HCT116 (cell line): ENCODE data around the gene TRPM1. TPM values are rescaled to one million over a fixed set of nuclear protein-coding genes. Genes with fewer than 3 reads are reported as not detected.

Experiments used
- ATAC-seq: fragments of 200-7000 bp; cut with Tn5 transposase; 2 replicates; pipeline ENCODE4 v1.9.1; 2020; ENCODE audit warnings: mild to moderate bottlenecking, moderate library complexity
- BruUV-seq: library from RNA; stranded (reverse); fragments of 400-500 nt; replicated peaks from 2 replicates; lab custom pipeline; 2021; lab: Mats Ljungman, UMichigan
- CTCF ChIA-PET: fragments of 300-600 bp; sonication (Branson Sonifier 250); formaldehyde crosslinking; loops from one replicate; lab custom pipeline; 2021; ENCODE audit warnings: antibody characterized with exemption; lab: Charles Lee
- POLR2A ChIA-PET: fragments of 300-600, 350-600 bp; sonication (Branson Sonifier 250); formaldehyde crosslinking; loops from one replicate; lab custom pipeline; 2021; ENCODE audit warnings: antibody characterized with exemption; lab: Charles Lee
- RAD21 ChIA-PET, 2 experiments: fragments of 300-600 bp; sonication (Branson Sonifier 250); formaldehyde crosslinking; loops; one replicate each; lab custom pipeline; 2023; ENCODE audit warnings: low total read pairs in 2 of 2; ENCODE audit not compliant: uncharacterized antibody in 2 of 2, unreplicated experiment in 2 of 2, low non-redundant PET in 1 of 2; lab: Charles Lee
- DNase-seq: peaks from one replicate; pipeline ENCODE4 v3.0.0-alpha.2; 2010; ENCODE audit warnings: low read depth, low spot score
- H2AFZ ChIP-seq: fragments of 200-600 bp; shearing (Covaris generic), sonication (generic); 2 replicates; pipeline ENCODE4 v1.6.1; 2017; ENCODE audit warnings: low read depth, mixed run types, mixed read lengths, antibody characterized with exemption, low read length; ENCODE audit not compliant: poor library complexity, severe bottlenecking
- H3K27ac ChIP-seq: 2 replicates; pipeline ENCODE4 v1.5.1; 2012; ENCODE audit warnings: low read depth, low read length
- H3K27me3 ChIP-seq: fragments of 200-600 bp; sonication (generic); 2 replicates; pipeline ENCODE4 v1.6.1; 2016; ENCODE audit warnings: mixed run types, low read length, mixed read lengths; ENCODE audit not compliant: insufficient read depth
- H3K36me3 ChIP-seq, 2 experiments: fragments of 200-500 bp in 1 of 2; fragments of 200-600 bp in 1 of 2; sonication (Bioruptor generic) in 1 of 2; sonication (generic) in 1 of 2; 2 replicates each; pipeline versions ENCODE4 v1.5.1 to v1.6.1; 2014 to 2016; ENCODE audit warnings: low read length in 2 of 2, inconsistent platforms in 1 of 2, mixed read lengths in 1 of 2, mixed run types in 1 of 2; ENCODE audit not compliant: insufficient read depth in 2 of 2, control insufficient read depth in 1 of 2
- H3K4me1 ChIP-seq, 2 experiments: fragments of 200-600 bp in 1 of 2; sonication (generic) in 1 of 2; 2 replicates each; pipeline versions ENCODE4 v1.5.1 to v1.6.1; 2012 to 2017; ENCODE audit warnings: low read length in 2 of 2, inconsistent platforms in 1 of 2, mild to moderate bottlenecking in 1 of 2, mixed read lengths in 1 of 2, mixed run types in 1 of 2, moderate library complexity in 1 of 2; ENCODE audit not compliant: insufficient read depth in 2 of 2, control insufficient read depth in 1 of 2
- H3K4me2 ChIP-seq: fragments of 200-600 bp; sonication (generic); 2 replicates; pipeline ENCODE4 v1.6.1; 2017; ENCODE audit warnings: mixed run types, low read length, mixed read lengths
- H3K4me3 ChIP-seq, 2 experiments: fragments of 200-600 bp in 1 of 2; sonication (generic) in 1 of 2; replicated peaks in 1 of 2; 2 replicates each; pipeline ENCODE4 v1.5.1; 2011 to 2016; ENCODE audit warnings: low read length in 2 of 2, control low read depth in 1 of 2, low read depth in 1 of 2, mild to moderate bottlenecking in 1 of 2, mixed read lengths in 1 of 2, mixed run types in 1 of 2
- H3K79me2 ChIP-seq: fragments of 200-600 bp; sonication (generic); 2 replicates; pipeline ENCODE4 v1.6.1; 2017; ENCODE audit warnings: mild to moderate bottlenecking, mixed run types, low read length, moderate library complexity, mixed read lengths; ENCODE audit not compliant: insufficient read depth
- H3K9ac ChIP-seq: fragments of 200-600 bp; sonication (generic); 2 replicates; pipeline ENCODE4 v1.6.1; 2016; ENCODE audit warnings: low read length, mixed read lengths
- H3K9me2 ChIP-seq: fragments of 200-600 bp; sonication (generic), shearing (Covaris generic); 2 replicates; pipeline ENCODE4 v1.6.1; 2017; ENCODE audit warnings: mixed run types, mild to moderate bottlenecking, moderate library complexity; ENCODE audit not compliant: insufficient read depth
- H3K9me3 ChIP-seq, 2 experiments: fragments of 200-500 bp in 1 of 2; fragments of 200-600 bp in 1 of 2; sonication (Bioruptor generic) in 1 of 2; sonication (generic) in 1 of 2; 2 replicates each; pipeline ENCODE4 v1.6.1; 2014 to 2017; ENCODE audit warnings: low read length in 2 of 2, mixed read lengths in 2 of 2, inconsistent platforms in 1 of 2, low read depth in 1 of 2, mild to moderate bottlenecking in 1 of 2, mixed run types in 1 of 2, moderate library complexity in 1 of 2; ENCODE audit not compliant: control insufficient read depth in 1 of 2, insufficient read depth in 1 of 2
- H4K20me1 ChIP-seq: fragments of 200-600 bp; sonication (generic), shearing (Covaris generic); 2 replicates; pipeline ENCODE4 v1.6.1; 2017; ENCODE audit warnings: mixed run types, mild to moderate bottlenecking, moderate library complexity; ENCODE audit not compliant: insufficient read depth
- CEBPB ChIP-seq: IDR thresholded peaks from 2 replicates; pipeline ENCODE4 v1.6.1; 2012; ENCODE audit warnings: low read depth
- EGR1 ChIP-seq: IDR thresholded peaks from 2 replicates; pipeline ENCODE4 v1.6.1; 2012; ENCODE audit warnings: low read depth
- ELF1 ChIP-seq: IDR thresholded peaks from 2 replicates; pipeline ENCODE4 v1.6.1; 2012; ENCODE audit warnings: low read depth, borderline replicate concordance
- FOSL1 ChIP-seq: IDR thresholded peaks from 2 replicates; pipeline ENCODE4 v1.6.1; 2012; ENCODE audit warnings: low read depth
- JUND ChIP-seq: IDR thresholded peaks from 2 replicates; pipeline ENCODE4 v1.6.1; 2012
- POLR2A ChIP-seq: IDR thresholded peaks from 2 replicates; pipeline ENCODE4 v1.7.0; 2011; ENCODE audit warnings: borderline replicate concordance; ENCODE audit not compliant: insufficient read depth, insufficient read length; ENCODE audit errors: extremely low read depth
- POLR2AphosphoS5 ChIP-seq: IDR thresholded peaks from 2 replicates; pipeline ENCODE4 v1.6.1; 2011; ENCODE audit warnings: mild to moderate bottlenecking, low read depth, low read length, moderate library complexity
- RAD21 ChIP-seq: IDR thresholded peaks from 2 replicates; pipeline ENCODE4 v1.6.1; 2012; ENCODE audit warnings: low read depth, mild to moderate bottlenecking
- SIN3A ChIP-seq: IDR thresholded peaks from 2 replicates; pipeline ENCODE4 v1.6.1; 2012; ENCODE audit warnings: low read depth
- SP1 ChIP-seq: IDR thresholded peaks from 2 replicates; pipeline ENCODE4 v1.6.1; 2012; ENCODE audit warnings: low read depth
- SRF ChIP-seq: IDR thresholded peaks from 2 replicates; pipeline ENCODE4 v1.6.1; 2012; ENCODE audit warnings: low read depth
- TCF7L2 ChIP-seq: IDR thresholded peaks from 2 replicates; pipeline ENCODE4 v1.7.0; 2011; ENCODE audit warnings: borderline replicate concordance, inconsistent platforms; ENCODE audit not compliant: insufficient read depth, insufficient read length; ENCODE audit errors: extremely low read depth
- YY1 ChIP-seq: IDR thresholded peaks from 2 replicates; pipeline ENCODE4 v1.6.1; 2011; ENCODE audit warnings: low read length, low read depth, moderate library complexity, mild to moderate bottlenecking; ENCODE audit not compliant: insufficient replicate concordance; ENCODE audit errors: extremely low read depth
- ZFX ChIP-seq: fragments of 450-650 bp; IDR thresholded peaks from 2 replicates; pipeline ENCODE4 v1.6.1; 2017
- intact Hi-C: fragments of 100-400 bp; cut with micrococcal nuclease; formaldehyde crosslinking; loops from 2 replicates; pipeline ENCODE4 v1.10.0; 2022
- total RNA-seq: library from RNA; stranded (reverse); gene quantifications from one replicate; pipeline ENCODE4 v1.2.1, GENCODE V29; 2021; ENCODE audit not compliant: unreplicated experiment
- TF ChIP-seq, protein P1 (sequence below): IDR thresholded peaks from 2 replicates; pipeline ENCODE4 v1.6.1; 2011; ENCODE audit warnings: mild to moderate bottlenecking, low read length, moderate library complexity; ENCODE audit not compliant: insufficient replicate concordance; ENCODE audit errors: extremely low read depth
- TF ChIP-seq, protein P2 (sequence below): IDR thresholded peaks from 2 replicates; pipeline ENCODE4 v1.6.1; 2012; ENCODE audit warnings: low read depth
- TF ChIP-seq, protein P3 (sequence below): IDR thresholded peaks from 2 replicates; pipeline ENCODE4 v1.6.1; 2012
- TF ChIP-seq, protein P4 (sequence below): IDR thresholded peaks from 2 replicates; pipeline ENCODE4 v1.6.1; 2012
- TF ChIP-seq, protein P5 (sequence below), 3 experiments: fragments of 200-600 bp in 1 of 3; sonication (generic) in 1 of 3; IDR thresholded peaks in 2 of 3; conservative IDR thresholded peaks in 1 of 3; 2 replicates each; pipeline ENCODE4 v1.5.1; 2012 to 2017; ENCODE audit warnings: low read depth in 2 of 3, low read length in 2 of 3, antibody characterized with exemption in 1 of 3, borderline replicate concordance in 1 of 3, control low read depth in 1 of 3, mild to moderate bottlenecking in 1 of 3, mixed read lengths in 1 of 3, mixed run types in 1 of 3, moderate library complexity in 1 of 3; ENCODE audit not compliant: insufficient read depth in 1 of 3

Gene TRPM1
- total RNA-seq, 1 experiment from 2014 or later: not detected

DNA sequence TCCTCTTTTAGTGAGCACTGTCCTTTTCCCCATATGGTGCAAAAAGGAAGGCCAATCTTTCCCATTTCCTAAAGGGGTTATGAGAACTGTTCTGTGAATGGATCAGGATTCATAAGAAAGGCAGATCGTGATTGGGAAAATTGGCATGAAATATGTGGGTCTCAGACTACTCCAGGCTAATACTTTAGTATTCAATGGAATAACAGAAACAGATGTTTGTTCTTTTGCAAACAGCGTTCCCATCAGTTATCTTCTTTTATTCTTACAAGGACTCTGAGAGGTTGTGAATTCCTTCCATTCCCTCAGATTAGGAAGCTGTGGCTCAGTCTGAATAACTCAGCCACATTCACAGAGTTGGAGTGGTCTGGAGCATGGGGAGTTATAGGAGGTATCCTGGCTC is 58.8 kb downstream of the TRPM1 start:
- no peaks in the 10 kb centered on the region for H3K79me2 ChIP-seq
- no peak overlapping the region for H3K27ac ChIP-seq
- ChIA-PET CTCF (no interaction called here), RAD21 (no interaction called here), POLR2A (no interaction called here)
- no peak overlapping the region for H3K4me3 ChIP-seq
- intact Hi-C loops: no loop called here
- no peaks in the 10 kb centered on the region for H3K9me3 ChIP-seq
- ATAC-seq (no peak), DNase-seq (no peak)
- H3K27me3 ChIP-seq: no peaks in the 10 kb centered on the region
- BruUV-seq: no TSS peak
- H2AFZ ChIP-seq: no peak overlapping the region
- no peak for TF ChIP-seq FOSL1
- no peak for TF ChIP-seq SRF
- TF ChIP-seq ELF1: no peak
- no peak for TF ChIP-seq EGR1
- TF ChIP-seq TCF7L2: no peak
- no peak for TF ChIP-seq SP1
- no peak for TF ChIP-seq POLR2A
- no peak for TF ChIP-seq ZFX
- TF ChIP-seq RAD21: no peak
- TF ChIP-seq, protein P1, sequence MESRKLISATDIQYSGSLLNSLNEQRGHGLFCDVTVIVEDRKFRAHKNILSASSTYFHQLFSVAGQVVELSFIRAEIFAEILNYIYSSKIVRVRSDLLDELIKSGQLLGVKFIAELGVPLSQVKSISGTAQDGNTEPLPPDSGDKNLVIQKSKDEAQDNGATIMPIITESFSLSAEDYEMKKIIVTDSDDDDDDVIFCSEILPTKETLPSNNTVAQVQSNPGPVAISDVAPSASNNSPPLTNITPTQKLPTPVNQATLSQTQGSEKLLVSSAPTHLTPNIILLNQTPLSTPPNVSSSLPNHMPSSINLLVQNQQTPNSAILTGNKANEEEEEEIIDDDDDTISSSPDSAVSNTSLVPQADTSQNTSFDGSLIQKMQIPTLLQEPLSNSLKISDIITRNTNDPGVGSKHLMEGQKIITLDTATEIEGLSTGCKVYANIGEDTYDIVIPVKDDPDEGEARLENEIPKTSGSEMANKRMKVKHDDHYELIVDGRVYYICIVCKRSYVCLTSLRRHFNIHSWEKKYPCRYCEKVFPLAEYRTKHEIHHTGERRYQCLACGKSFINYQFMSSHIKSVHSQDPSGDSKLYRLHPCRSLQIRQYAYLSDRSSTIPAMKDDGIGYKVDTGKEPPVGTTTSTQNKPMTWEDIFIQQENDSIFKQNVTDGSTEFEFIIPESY: no peak
- TF ChIP-seq, protein P2, sequence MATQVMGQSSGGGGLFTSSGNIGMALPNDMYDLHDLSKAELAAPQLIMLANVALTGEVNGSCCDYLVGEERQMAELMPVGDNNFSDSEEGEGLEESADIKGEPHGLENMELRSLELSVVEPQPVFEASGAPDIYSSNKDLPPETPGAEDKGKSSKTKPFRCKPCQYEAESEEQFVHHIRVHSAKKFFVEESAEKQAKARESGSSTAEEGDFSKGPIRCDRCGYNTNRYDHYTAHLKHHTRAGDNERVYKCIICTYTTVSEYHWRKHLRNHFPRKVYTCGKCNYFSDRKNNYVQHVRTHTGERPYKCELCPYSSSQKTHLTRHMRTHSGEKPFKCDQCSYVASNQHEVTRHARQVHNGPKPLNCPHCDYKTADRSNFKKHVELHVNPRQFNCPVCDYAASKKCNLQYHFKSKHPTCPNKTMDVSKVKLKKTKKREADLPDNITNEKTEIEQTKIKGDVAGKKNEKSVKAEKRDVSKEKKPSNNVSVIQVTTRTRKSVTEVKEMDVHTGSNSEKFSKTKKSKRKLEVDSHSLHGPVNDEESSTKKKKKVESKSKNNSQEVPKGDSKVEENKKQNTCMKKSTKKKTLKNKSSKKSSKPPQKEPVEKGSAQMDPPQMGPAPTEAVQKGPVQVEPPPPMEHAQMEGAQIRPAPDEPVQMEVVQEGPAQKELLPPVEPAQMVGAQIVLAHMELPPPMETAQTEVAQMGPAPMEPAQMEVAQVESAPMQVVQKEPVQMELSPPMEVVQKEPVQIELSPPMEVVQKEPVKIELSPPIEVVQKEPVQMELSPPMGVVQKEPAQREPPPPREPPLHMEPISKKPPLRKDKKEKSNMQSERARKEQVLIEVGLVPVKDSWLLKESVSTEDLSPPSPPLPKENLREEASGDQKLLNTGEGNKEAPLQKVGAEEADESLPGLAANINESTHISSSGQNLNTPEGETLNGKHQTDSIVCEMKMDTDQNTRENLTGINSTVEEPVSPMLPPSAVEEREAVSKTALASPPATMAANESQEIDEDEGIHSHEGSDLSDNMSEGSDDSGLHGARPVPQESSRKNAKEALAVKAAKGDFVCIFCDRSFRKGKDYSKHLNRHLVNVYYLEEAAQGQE: no peak
- no peak for TF ChIP-seq YY1
- TF ChIP-seq, protein P3, sequence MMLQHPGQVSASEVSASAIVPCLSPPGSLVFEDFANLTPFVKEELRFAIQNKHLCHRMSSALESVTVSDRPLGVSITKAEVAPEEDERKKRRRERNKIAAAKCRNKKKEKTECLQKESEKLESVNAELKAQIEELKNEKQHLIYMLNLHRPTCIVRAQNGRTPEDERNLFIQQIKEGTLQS: no peak
- no peak for TF ChIP-seq SIN3A
- TF ChIP-seq, protein P4, sequence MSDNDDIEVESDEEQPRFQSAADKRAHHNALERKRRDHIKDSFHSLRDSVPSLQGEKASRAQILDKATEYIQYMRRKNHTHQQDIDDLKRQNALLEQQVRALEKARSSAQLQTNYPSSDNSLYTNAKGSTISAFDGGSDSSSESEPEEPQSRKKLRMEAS: no peak
- TF ChIP-seq, protein P5, sequence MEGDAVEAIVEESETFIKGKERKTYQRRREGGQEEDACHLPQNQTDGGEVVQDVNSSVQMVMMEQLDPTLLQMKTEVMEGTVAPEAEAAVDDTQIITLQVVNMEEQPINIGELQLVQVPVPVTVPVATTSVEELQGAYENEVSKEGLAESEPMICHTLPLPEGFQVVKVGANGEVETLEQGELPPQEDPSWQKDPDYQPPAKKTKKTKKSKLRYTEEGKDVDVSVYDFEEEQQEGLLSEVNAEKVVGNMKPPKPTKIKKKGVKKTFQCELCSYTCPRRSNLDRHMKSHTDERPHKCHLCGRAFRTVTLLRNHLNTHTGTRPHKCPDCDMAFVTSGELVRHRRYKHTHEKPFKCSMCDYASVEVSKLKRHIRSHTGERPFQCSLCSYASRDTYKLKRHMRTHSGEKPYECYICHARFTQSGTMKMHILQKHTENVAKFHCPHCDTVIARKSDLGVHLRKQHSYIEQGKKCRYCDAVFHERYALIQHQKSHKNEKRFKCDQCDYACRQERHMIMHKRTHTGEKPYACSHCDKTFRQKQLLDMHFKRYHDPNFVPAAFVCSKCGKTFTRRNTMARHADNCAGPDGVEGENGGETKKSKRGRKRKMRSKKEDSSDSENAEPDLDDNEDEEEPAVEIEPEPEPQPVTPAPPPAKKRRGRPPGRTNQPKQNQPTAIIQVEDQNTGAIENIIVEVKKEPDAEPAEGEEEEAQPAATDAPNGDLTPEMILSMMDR (IDR thresholded peaks at IDR 0.05 in 2 of 3, conservative IDR thresholded peaks at IDR 0.05 in 1 of 3; ENCODE audit: borderline replicate concordance in 1 of 3, insufficient read depth in 1 of 3, low read depth in 2 of 3, low read length in 2 of 3): no peak
- TF ChIP-seq POLR2AphosphoS5: no peak
- no peak for TF ChIP-seq CEBPB
- TF ChIP-seq JUND: no peak
- no peak overlapping the region for H3K4me2 ChIP-seq
- H3K9me2 ChIP-seq: no peaks in the 10 kb centered on the region
- H3K4me1 ChIP-seq: no peaks in the 10 kb centered on the region
- no peak overlapping the region for H3K9ac ChIP-seq
- no peaks in the 10 kb centered on the region for H3K36me3 ChIP-seq
- no peaks in the 10 kb centered on the region for H4K20me1 ChIP-seq
